HepG2 (cell line): ENCODE measurements around the gene BTBD19. TPM values are rescaled to one million over a fixed set of nuclear protein-coding genes. Genes with fewer than 3 reads are reported as not detected.
A peak's percentile ranks its signal among the peaks of the same experiment; 100 is the strongest.

ENCODE experiments used
- ARID4A ChIP-seq: sonication (generic); formaldehyde crosslinking; IDR thresholded peaks from 2 replicates; pipeline ENCODE4 v1.5.0; 2020; ENCODE audit warnings: mild to moderate bottlenecking, missing genetic modification reagents, borderline replicate concordance
- EEA1 ChIP-seq: sonication (generic); formaldehyde crosslinking; IDR thresholded peaks from 2 replicates; pipeline ENCODE4 v1.5.1; 2020; ENCODE audit warnings: mild to moderate bottlenecking, missing genetic modification reagents, borderline replicate concordance
- FUBP1 ChIP-seq: sonication (generic); formaldehyde crosslinking; IDR thresholded peaks from 2 replicates; pipeline ENCODE4 v1.5.1; 2020; ENCODE audit warnings: missing genetic modification reagents, mild to moderate bottlenecking, borderline replicate concordance
- HBP1 ChIP-seq: IDR thresholded peaks from 2 replicates; pipeline ENCODE4 v1.6.1; 2016; ENCODE audit warnings: low read depth, control low read depth
- HNF1A ChIP-seq, 2 experiments: sonication (generic) in 1 of 2; formaldehyde crosslinking in 1 of 2; IDR thresholded peaks; 2 replicates each; pipeline versions ENCODE4 v1.4.0 to v1.6.1; 2016 to 2020; ENCODE audit warnings: borderline replicate concordance in 1 of 2, low read depth in 1 of 2, mild to moderate bottlenecking in 1 of 2, missing genetic modification reagents in 1 of 2
- RARG ChIP-seq: sonication (generic); formaldehyde crosslinking; IDR thresholded peaks from 2 replicates; pipeline ENCODE4 v1.4.0; 2020; ENCODE audit warnings: low read depth, mild to moderate bottlenecking, missing genetic modification reagents
- RELA ChIP-seq: sonication (generic); formaldehyde crosslinking; IDR thresholded peaks from 2 replicates; pipeline ENCODE4 v1.4.0; 2020; ENCODE audit warnings: missing genetic modification reagents
- ZBTB49 ChIP-seq: sonication (generic); formaldehyde crosslinking; IDR thresholded peaks from 2 replicates; pipeline ENCODE4 v1.4.0; 2020; ENCODE audit warnings: missing genetic modification reagents, borderline replicate concordance
- ZFP37 ChIP-seq: sonication (generic); formaldehyde crosslinking; IDR thresholded peaks from 2 replicates; pipeline ENCODE4 v1.4.0; 2020; ENCODE audit warnings: missing genetic modification reagents, borderline replicate concordance
- ZNF577 ChIP-seq: sonication (generic); formaldehyde crosslinking; IDR thresholded peaks from 2 replicates; pipeline ENCODE4 v1.4.0; 2020; ENCODE audit warnings: mild to moderate bottlenecking, low read depth, missing genetic modification reagents, borderline replicate concordance
- ZNF792 ChIP-seq: IDR thresholded peaks from 2 replicates; pipeline ENCODE4 v1.6.1; 2016
- ZNF841 ChIP-seq: sonication (generic); formaldehyde crosslinking; IDR thresholded peaks from 2 replicates; pipeline ENCODE4 v1.8.1; 2023; ENCODE audit warnings: missing genetic modification reagents, borderline replicate concordance
- polyA plus RNA-seq, 8 experiments: library from polyadenylated mRNA; depleted of rRNA in 3 of 8; stranded (reverse) in 7 of 8; unstranded in 1 of 8; fragments of >200 nt; fragmentation: Illumina TruSeq in 4 of 8; extraction: Trizol in 4 of 8; gene quantifications; 2 replicates each; pipeline versions ENCODE4 v1.2.1 to v1.2.3, GENCODE V29; 2011 to 2016; ENCODE audit warnings: low read depth in 4 of 8, missing spikeins in 1 of 8, mixed read lengths in 1 of 8; ENCODE audit not compliant: insufficient read depth in 1 of 8
- total RNA-seq, 5 experiments: library from RNA; depleted of rRNA; stranded (reverse); fragments of >200 nt; fragmentation: Illumina TruSeq; extraction: Trizol; gene quantifications; 2 replicates each; pipeline ENCODE4 v1.2.3, GENCODE V29; 2016; ENCODE audit warnings: low read depth in 1 of 5

The BTBD19 gene
- total and polyA plus RNA-seq, 2 of the 13 experiments (the other 11 are each of a cell fraction or from before 2014, with no cell fraction given): 2.7 to 6.7 TPM

GRCh38 chr1:44799770-44800584, 8.3 kb upstream of the BTBD19 start, which contains the start of gene PLK3 (continued):
- TF ChIP-seq ZBTB49 (CRISPR knock-in tag) (no peak), EEA1 (CRISPR knock-in tag) (no peak), RELA (peak; percentile 53; the same call in 1 of the 2 replicates), HBP1 (peak; percentile 48), FUBP1 (no peak), ZFP37 (CRISPR knock-in tag) (no peak), ARID4A (peak; percentile 86; the same call in 1 of the 2 replicates), ZNF577 (CRISPR knock-in tag) (peak; percentile 81; the same call in 1 of the 2 replicates), HNF1A (IDR thresholded peaks at IDR 0.05; ENCODE audit: low read depth) (no peak), HNF1A (CRISPR knock-in tag; IDR thresholded peaks at IDR 0.05; ENCODE audit: borderline replicate concordance) (peak; percentile 70; the same call in 1 of the 2 replicates), ZNF841 (no peak), RARG (CRISPR knock-in tag) (no peak), ZNF792 (CRISPR knock-in tag) (peak; percentile 70; the same call in 1 of the 2 replicates)
